ENCODE measurements around the gene CPEB1. TPM values are rescaled to one million over a fixed set of nuclear protein-coding genes. Genes with fewer than 3 reads are reported as not detected.

Gene CPEB1
- total and polyA plus RNA-seq, 2 of the 13 experiments (the other 11 are each of a cell fraction or from before 2014, with no cell fraction given): 0.03 to 0.07 TPM

DNA sequence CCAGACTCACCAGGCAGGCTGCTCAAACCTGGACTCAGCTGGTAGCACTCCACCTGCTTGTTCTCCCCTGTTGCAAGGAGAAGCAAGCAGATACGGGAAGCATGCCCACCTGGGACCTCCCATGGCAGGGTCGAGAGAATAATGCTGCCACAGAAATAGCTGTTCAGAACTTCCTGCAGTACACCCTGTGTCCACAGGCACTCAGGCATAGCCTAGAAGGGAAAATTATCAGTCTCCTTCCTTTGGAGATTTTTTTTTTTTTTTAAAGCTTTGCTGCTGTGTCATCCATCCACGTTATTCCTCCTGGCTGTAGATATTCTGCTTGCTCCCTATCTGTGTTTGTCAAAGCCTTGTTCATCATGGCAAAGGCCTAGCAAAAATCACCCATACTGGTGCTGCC lies 74.2 kb downstream of the CPEB1 start:
- intact Hi-C loops (cut with micrococcal nuclease; ENCODE audit: unreplicated experiment) (no loop called here), in situ Hi-C loops (cut with HindIII; ENCODE audit: extremely low pct_ligation_motif_present, low pct_unique_long_range_greater_than_20kb) (no loop called here)
- no peak for TF ChIP-seq ZNF780A (CRISPR knock-in tag; IDR thresholded peaks at IDR 0.05)
- ChIA-PET CTCF (ENCODE audit: low intra/inter-chr PET ratio, low total read pairs) (no interaction called here), POLR2A (interaction anchor here (0.6 kb wide), 1 partner anchor 10 kb away, joined by 3 read pairs; no protein-coding TSS in a partner anchor)
- WGBS (ENCODE audit: low lambda C conversion rate): 0% methylated on average over 1 of the region's 3 CpGs
- Histone ChIP-seq H3K27me3 (ENCODE audit: control insufficient read depth in 1 of 2, insufficient read depth in 2 of 2, low read length in 2 of 2) (peaks cover 1 to 31% of the 10 kb centered on the region in 2 experiments; a peak in 3 of 5 replicates), H2AFZ (ENCODE audit: low read length) (no peak overlapping the region), H3K4me3 (replicated peaks in 1 of 3; ENCODE audit: insufficient read depth in 1 of 3, low read depth in 2 of 3, low read length in 3 of 3) (no peak overlapping the region), H3K27ac (ENCODE audit: extremely low read length, insufficient read depth, low read length) (no peak overlapping the region), H4K20me1 (ENCODE audit: insufficient read depth, low read length) (no peaks in the 10 kb centered on the region), H3K79me2 (ENCODE audit: insufficient read depth, low read length) (no peaks in the 10 kb centered on the region), H3K9me3 (ENCODE audit: low read length) (no peaks in the 10 kb centered on the region), H3K4me1 (ENCODE audit: insufficient read depth, low read length) (no peaks in the 10 kb centered on the region; the same call in 1 of the 2 replicates), H3K36me3 (replicated peaks in 1 of 2; ENCODE audit: control insufficient read depth in 1 of 2, insufficient read depth in 2 of 2, low read length in 2 of 2) (no peaks in the 10 kb centered on the region), H3K4me2 (ENCODE audit: low read depth, low read length) (no peak overlapping the region), H3K9ac (ENCODE audit: insufficient read depth, low read depth, low read length) (no peak overlapping the region)
- ATAC-seq (peak; percentile 54; the same call in 1 of the 3 replicates), DNase-seq (ENCODE audit: low spot score) (no peak), FAIRE-seq (no peak)
- BruUV-seq (replicated peaks): no TSS peak

DNA sequence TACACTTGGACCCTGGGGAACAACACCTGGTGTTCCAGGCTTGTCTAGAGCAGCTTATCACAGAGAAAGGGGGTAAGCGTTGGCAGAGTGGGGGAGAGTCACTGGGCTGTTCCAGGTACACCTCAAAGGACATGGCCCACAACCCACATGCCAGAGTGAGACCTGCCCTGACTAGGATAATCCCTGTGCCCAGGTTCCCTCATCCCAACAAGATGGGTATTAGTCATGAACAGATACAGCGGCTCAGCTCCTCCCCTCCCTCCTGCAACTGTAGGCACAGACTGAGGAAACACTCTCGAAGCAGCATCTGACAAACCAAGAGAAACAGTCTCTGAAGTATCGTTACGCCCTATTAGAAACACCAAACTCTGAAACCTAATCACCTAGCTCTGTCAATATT lies 74.9 kb downstream of the CPEB1 start:
- 7% methylated on average over 2 of the region's 5 CpGs for WGBS (ENCODE audit: low lambda C conversion rate)
- no TSS peak for BruUV-seq (replicated peaks)
- TF ChIP-seq, protein P1, sequence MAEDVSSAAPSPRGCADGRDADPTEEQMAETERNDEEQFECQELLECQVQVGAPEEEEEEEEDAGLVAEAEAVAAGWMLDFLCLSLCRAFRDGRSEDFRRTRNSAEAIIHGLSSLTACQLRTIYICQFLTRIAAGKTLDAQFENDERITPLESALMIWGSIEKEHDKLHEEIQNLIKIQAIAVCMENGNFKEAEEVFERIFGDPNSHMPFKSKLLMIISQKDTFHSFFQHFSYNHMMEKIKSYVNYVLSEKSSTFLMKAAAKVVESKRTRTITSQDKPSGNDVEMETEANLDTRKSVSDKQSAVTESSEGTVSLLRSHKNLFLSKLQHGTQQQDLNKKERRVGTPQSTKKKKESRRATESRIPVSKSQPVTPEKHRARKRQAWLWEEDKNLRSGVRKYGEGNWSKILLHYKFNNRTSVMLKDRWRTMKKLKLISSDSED (CRISPR knock-in tag; IDR thresholded peaks at IDR 0.05): no peak
- TF ChIP-seq ZNF703 (CRISPR knock-in tag; IDR thresholded peaks at IDR 0.05; ENCODE audit: borderline replicate concordance) (no peak), NFE2 (CRISPR knock-in tag; IDR thresholded peaks at IDR 0.05) (no peak), DPF2 (CRISPR knock-in tag; IDR thresholded peaks at IDR 0.05; ENCODE audit: borderline replicate concordance, low read depth) (no peak), HOXA5 (CRISPR knock-in tag; IDR thresholded peaks at IDR 0.05) (no peak), TOPORS (CRISPR knock-in tag; IDR thresholded peaks at IDR 0.05) (no peak), SMAD3 (CRISPR knock-in tag; IDR thresholded peaks at IDR 0.05) (no peak), HNRNPH1 (optimal IDR thresholded peaks at IDR 0.05; ENCODE audit: low read depth, low read length) (no peak), SNAI1 (CRISPR knock-in tag; IDR thresholded peaks at IDR 0.05; ENCODE audit: borderline replicate concordance) (no peak)
- TF ChIP-seq, protein P2, sequence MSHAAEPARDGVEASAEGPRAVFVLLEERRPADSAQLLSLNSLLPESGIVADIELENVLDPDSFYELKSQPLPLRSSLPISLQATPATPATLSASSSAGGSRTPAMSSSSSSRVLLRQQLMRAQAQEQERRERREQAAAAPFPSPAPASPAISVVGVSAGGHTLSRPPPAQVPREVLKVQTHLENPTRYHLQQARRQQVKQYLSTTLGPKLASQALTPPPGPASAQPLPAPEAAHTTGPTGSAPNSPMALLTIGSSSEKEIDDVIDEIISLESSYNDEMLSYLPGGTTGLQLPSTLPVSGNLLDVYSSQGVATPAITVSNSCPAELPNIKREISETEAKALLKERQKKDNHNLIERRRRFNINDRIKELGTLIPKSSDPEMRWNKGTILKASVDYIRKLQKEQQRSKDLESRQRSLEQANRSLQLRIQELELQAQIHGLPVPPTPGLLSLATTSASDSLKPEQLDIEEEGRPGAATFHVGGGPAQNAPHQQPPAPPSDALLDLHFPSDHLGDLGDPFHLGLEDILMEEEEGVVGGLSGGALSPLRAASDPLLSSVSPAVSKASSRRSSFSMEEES (CRISPR knock-in tag; IDR thresholded peaks at IDR 0.05): no peak
- TF ChIP-seq, protein P3, sequence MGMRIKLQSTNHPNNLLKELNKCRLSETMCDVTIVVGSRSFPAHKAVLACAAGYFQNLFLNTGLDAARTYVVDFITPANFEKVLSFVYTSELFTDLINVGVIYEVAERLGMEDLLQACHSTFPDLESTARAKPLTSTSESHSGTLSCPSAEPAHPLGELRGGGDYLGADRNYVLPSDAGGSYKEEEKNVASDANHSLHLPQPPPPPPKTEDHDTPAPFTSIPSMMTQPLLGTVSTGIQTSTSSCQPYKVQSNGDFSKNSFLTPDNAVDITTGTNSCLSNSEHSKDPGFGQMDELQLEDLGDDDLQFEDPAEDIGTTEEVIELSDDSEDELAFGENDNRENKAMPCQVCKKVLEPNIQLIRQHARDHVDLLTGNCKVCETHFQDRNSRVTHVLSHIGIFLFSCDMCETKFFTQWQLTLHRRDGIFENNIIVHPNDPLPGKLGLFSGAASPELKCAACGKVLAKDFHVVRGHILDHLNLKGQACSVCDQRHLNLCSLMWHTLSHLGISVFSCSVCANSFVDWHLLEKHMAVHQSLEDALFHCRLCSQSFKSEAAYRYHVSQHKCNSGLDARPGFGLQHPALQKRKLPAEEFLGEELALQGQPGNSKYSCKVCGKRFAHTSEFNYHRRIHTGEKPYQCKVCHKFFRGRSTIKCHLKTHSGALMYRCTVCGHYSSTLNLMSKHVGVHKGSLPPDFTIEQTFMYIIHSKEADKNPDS (CRISPR knock-in tag; IDR thresholded peaks at IDR 0.05): no peak

More for the DNA sequence above, 74.9 kb downstream of the CPEB1 start:
- CTCF ChIA-PET (ENCODE audit: low intra/inter-chr PET ratio, low total read pairs): no interaction called here
- Histone ChIP-seq H3K27ac (ENCODE audit: extremely low read length, insufficient read depth, low read length) (no peak overlapping the region), H3K9me3 (ENCODE audit: low read length) (no peaks in the 10 kb centered on the region), H3K4me2 (ENCODE audit: low read depth, low read length) (no peak overlapping the region), H3K27me3 (ENCODE audit: control insufficient read depth in 1 of 2, insufficient read depth in 2 of 2, low read length in 2 of 2) (peaks cover 1 to 31% of the 10 kb centered on the region in 2 experiments; a peak in 3 of 5 replicates), H3K4me1 (ENCODE audit: insufficient read depth, low read length) (peaks cover under 1% of the 10 kb centered on the region), H2AFZ (ENCODE audit: low read length) (no peak overlapping the region), H3K36me3 (replicated peaks in 1 of 2; ENCODE audit: control insufficient read depth in 1 of 2, insufficient read depth in 2 of 2, low read length in 2 of 2) (no peaks in the 10 kb centered on the region), H3K9ac (ENCODE audit: insufficient read depth, low read depth, low read length) (no peak overlapping the region), H3K79me2 (ENCODE audit: insufficient read depth, low read length) (no peaks in the 10 kb centered on the region), H3K4me3 (replicated peaks in 1 of 3; ENCODE audit: insufficient read depth in 1 of 3, low read depth in 2 of 3, low read length in 3 of 3) (no peak overlapping the region), H4K20me1 (ENCODE audit: insufficient read depth, low read length) (no peaks in the 10 kb centered on the region)
- DNase-seq (ENCODE audit: low spot score): no peak
- POLR2A ChIA-PET: interaction anchor here (1.2 kb wide), 1 partner anchor 32 kb away, joined by 3 read pairs; the partner anchor contains the start of gene RPS17
- ATAC-seq: peak; percentile 32; the same call in 2 of the 3 replicates
- intact Hi-C loops (cut with micrococcal nuclease; ENCODE audit: unreplicated experiment) (no loop called here), in situ Hi-C loops (cut with HindIII; ENCODE audit: extremely low pct_ligation_motif_present, low pct_unique_long_range_greater_than_20kb) (no loop called here)
- no peak for FAIRE-seq

Measured in HepG2 (cell line).